GM12801 (cell line): ENCODE measurements around the gene FANK1.

Source experiments
- TF ChIP-seq, protein P1 (sequence below): IDR thresholded peaks from one replicate; pipeline ENCODE4 v1.5.1; 2011; ENCODE audit warnings: control low read depth; ENCODE audit not compliant: insufficient read length; ENCODE audit errors: extremely low read depth

The FANK1 gene

DNA sequence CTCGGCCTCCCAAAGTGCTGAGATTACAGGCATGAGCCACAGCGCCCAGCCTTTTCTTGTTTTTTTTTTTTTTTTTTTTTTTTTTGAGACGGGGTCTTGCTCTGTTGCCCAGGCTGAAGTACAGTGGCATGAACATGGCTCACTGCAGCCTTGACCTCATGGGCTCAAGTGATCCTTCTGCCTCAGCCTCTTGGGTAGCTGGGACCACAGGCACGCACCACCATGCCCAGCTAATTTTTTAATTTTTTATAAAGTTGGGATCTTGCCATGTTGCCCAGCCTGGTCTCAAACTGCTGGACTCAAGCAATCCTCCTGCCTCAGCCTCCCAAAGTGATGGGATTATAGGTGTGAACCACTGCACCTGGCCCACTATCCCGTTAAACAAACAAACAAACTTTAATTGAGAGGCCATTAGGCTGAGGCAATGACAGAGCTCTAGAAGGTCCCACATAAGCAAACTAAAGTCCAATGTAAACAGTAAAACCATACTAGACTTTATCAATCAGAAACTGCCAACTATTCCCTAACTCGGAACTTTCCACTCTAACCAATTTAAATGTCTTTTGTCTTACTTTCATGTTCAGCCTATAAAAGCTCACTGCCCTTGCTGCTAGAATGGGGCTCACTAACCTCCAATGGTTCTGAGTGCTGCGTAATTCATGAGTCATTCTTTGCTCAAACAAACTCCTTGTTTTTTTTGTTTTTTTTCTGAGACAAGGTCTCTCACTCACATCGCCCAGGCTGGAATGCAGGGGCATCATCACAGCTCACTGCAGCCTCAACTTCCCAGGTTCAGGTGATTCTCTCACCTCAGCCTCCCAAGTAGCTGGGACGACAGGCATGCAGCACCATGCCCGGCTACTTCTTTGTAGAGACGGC lies 17.2 kb upstream of the FANK1 start:
- TF ChIP-seq, protein P1, sequence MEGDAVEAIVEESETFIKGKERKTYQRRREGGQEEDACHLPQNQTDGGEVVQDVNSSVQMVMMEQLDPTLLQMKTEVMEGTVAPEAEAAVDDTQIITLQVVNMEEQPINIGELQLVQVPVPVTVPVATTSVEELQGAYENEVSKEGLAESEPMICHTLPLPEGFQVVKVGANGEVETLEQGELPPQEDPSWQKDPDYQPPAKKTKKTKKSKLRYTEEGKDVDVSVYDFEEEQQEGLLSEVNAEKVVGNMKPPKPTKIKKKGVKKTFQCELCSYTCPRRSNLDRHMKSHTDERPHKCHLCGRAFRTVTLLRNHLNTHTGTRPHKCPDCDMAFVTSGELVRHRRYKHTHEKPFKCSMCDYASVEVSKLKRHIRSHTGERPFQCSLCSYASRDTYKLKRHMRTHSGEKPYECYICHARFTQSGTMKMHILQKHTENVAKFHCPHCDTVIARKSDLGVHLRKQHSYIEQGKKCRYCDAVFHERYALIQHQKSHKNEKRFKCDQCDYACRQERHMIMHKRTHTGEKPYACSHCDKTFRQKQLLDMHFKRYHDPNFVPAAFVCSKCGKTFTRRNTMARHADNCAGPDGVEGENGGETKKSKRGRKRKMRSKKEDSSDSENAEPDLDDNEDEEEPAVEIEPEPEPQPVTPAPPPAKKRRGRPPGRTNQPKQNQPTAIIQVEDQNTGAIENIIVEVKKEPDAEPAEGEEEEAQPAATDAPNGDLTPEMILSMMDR = no peak

DNA sequence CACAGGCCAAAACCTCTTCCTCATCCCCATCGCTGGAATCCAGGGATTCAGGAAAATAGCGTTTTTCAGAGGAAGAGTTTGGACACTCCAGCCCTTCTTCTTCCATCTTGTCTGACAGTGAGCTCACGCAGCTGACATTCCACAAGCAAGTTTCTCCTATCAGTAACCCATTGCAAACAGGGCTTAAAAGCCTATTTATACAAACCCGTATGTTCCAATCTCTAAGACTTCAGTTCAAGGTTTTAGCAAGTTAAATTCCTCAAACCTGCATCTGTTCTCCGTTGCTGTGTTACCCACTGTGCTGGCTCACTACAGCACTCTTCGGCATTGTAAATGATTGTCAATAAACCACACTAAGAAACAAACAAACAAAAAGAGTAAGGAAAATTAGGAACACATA lies 15.6 kb upstream of the FANK1 start:
- TF ChIP-seq, protein P1 = no peak

DNA sequence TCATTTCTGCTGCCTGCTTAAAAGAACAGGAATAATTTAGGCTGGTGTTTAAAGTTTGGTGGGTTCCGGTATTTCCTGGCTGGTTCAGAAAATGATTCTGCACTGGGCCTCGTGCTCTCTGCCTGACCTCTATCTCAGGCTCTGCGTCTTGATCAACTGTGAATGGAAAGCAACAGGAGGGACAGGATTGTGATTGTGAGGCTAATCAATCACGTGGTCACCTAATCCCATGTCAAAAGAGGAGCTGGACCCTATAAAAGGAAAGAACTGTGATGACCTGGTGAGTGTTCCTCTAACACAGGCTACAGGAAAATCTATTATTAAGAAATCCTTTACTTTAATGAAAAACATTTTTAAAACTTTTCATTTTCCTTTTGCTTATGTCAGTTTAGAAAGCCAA lies 15.2 kb upstream of the FANK1 start, which contains the start of gene DHX32:
DHX32 (minus strand) TSS at position 101 of the 400 bp plus-strand sequence. CDS start 468 bp downstream, outside the sequence.
- TF ChIP-seq, protein P1 = no peak

DNA sequence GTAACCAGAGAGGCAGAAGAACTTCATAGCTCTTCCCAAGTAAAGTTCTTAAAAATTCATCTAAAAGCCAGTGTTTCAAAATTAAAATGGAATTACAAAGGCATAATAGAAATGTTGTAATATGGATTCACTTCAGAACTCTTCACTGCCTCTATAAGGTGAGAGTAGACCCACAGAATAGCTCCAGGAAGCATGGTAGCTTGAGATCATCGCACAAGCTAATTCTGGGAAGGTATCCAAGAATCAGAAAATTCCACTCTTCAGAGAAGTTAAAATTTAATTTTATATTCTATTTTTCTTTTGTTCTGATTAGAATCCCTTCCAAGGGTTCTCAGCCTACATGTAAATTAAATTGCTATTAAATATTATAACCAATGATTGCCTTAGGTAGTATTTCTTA lies 13.8 kb upstream of the FANK1 start:
- TF ChIP-seq, protein P1 = no peak

DNA sequence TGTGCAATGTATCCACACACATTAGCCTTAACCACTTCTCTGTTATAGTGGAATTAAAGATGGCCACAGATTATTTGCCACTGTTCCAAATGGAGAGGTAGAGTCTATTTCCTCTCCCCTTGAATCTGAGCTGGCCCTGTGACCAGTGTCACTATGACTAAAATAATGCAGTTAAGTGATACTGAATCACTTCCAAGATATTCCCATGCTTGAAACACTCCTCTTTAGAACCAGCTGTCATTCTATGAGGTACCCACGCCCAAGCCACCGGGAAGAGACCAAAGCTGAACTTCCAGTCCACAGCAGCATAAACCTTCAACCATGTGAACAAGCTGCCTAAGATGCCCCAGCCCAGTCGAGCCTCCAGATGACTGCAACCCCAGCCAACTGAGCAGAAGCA lies 13.2 kb upstream of the FANK1 start:
- TF ChIP-seq, protein P1 = no peak

DNA sequence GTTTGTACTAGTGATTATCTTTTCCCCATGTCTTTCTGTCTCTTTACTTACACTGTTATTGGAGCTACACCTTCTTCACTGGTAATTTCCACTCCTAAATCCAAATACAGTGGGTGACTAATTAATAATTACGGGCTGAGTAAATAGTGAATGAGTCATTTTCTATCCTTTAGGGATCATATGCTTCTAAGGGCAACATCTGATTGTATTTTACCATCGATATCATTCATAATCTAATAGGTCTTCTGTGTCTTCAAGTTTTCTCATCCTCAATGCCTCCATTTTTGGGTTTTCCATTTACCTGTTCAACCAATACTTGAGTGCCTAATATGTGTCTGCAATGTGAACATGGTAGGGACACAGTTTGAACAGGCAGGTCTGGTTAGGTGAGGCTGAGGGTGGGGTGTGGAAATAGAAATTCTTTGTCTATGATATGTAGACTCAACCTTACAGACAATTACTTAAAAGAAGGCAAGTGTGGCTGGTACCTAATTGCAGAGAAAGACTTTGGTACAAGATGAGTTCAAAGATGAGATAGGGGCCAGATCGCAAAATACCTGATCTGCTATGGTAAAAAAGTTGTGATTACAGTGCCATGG lies 9.4 kb upstream of the FANK1 start:
- TF ChIP-seq, protein P1 = no peak

DNA sequence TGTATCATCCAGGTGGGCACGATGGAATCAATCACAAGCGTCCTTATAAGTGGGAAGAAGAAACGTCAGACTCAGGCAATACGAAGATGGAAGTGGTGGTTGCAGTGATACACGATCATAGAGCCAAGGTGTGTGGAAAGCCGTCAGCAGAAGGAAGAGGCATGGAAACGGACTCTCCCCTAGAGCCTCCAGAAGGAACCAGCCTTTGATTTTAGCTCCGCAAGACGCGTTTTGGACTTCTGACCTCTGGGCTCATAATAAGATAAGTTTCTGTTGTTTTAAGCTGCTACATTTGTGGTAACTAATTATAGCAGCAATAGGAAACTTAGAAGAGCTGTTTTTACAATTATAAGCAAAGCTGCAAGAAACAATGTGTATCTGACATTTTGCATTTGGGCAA lies 14.8 kb downstream of the FANK1 start:
- TF ChIP-seq, protein P1 = no peak
